ENCODE results near the gene ATP23.

Gene ATP23

GRCh38 chr12:57992001-57992400, 50.6 kb downstream of the ATP23 start:
- TF ChIP-seq, protein P1, sequence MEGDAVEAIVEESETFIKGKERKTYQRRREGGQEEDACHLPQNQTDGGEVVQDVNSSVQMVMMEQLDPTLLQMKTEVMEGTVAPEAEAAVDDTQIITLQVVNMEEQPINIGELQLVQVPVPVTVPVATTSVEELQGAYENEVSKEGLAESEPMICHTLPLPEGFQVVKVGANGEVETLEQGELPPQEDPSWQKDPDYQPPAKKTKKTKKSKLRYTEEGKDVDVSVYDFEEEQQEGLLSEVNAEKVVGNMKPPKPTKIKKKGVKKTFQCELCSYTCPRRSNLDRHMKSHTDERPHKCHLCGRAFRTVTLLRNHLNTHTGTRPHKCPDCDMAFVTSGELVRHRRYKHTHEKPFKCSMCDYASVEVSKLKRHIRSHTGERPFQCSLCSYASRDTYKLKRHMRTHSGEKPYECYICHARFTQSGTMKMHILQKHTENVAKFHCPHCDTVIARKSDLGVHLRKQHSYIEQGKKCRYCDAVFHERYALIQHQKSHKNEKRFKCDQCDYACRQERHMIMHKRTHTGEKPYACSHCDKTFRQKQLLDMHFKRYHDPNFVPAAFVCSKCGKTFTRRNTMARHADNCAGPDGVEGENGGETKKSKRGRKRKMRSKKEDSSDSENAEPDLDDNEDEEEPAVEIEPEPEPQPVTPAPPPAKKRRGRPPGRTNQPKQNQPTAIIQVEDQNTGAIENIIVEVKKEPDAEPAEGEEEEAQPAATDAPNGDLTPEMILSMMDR (conservative IDR thresholded peaks at IDR 0.05; ENCODE audit: low read depth, low read length) = no peak

DNA sequence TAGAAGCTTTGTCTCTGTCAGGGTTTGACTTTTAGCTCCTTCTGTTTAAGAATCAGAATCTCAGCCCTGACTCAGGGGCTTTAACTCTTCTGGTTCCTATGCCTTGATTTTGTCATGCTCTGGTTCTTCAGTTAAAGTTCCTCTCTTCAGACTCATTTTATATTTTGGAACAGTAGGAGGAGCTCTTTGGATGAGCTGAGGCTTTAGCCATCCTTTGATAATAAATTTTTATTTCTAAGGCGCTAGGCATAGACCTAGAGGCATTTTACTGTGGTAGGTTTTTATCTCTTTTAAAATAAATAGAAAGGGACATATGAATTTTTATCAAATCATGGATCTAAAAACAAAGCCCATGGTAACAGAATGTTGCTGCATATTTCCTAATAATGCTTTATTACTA, 51.7 kb downstream of the ATP23 start:
- TF ChIP-seq, protein P1 (conservative IDR thresholded peaks at IDR 0.05; ENCODE audit: low read depth, low read length) = no peak
- no peak overlapping the region for H3K4me3 ChIP-seq (ENCODE audit: low read length)

More at GRCh38 chr12:57992001-57992400, 50.6 kb downstream of the ATP23 start:
- no peak for DNase-seq (ENCODE audit: low read depth)
- H3K4me3 ChIP-seq (ENCODE audit: low read length) = no peak overlapping the region

GRCh38 chr12:57993834-57994233, 52.5 kb downstream of the ATP23 start:
- TF ChIP-seq, protein P1 (conservative IDR thresholded peaks at IDR 0.05; ENCODE audit: low read depth, low read length) = no peak
- DNase-seq (ENCODE audit: low read depth) = no peak
- no peak overlapping the region for H3K4me3 ChIP-seq (ENCODE audit: low read length)

More for the DNA sequence above, 51.7 kb downstream of the ATP23 start:
- DNase-seq (ENCODE audit: low read depth) = no peak

DNA sequence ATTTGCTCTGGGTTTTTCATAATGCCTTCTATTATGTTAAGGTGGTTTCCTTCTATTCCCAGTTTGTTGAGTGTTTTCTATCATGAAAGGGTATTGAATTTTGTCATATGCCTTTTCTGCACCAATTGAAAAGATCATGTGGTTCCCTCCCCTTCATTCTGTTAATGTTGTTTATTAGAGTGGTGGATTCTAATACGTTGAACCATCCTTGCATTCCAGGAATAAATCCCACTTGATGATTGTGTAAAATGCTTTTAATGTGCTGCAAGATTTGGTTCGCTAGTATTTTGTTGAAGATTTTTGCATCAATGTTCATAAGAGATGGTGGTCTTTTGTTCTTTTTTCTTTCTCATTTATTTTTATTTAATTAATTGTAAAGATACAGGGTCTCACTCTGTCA, 55.2 kb downstream of the ATP23 start:
- no peak overlapping the region for H3K4me3 ChIP-seq (ENCODE audit: low read length)
- TF ChIP-seq, protein P1 (conservative IDR thresholded peaks at IDR 0.05; ENCODE audit: low read depth, low read length) = no peak
- DNase-seq (ENCODE audit: low read depth) = no peak

DNA sequence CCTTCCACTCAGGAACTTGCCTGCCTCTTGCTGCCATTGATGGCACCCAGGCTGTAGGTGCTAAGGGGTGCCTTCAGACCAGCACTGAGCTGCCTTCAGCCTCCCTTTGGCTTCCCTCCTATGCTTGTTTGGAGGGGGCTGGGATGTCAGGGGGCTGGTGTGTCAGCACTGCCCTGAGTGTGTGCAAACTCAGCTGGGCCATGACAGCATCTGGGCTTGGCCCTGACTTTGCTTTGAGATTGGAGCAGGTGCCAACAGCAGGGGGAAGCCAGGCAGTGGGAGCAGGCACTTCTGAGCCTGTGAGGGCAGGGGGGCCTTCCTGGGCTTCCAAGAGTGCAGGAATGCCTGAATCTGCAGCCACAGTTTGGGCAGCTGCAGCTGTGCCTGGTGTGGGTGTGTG, 56.9 kb downstream of the ATP23 start:
- no peak for DNase-seq (ENCODE audit: low read depth)
- TF ChIP-seq, protein P1 (conservative IDR thresholded peaks at IDR 0.05; ENCODE audit: low read depth, low read length) = no peak
- H3K4me3 ChIP-seq (ENCODE audit: low read length) = no peak overlapping the region

DNA sequence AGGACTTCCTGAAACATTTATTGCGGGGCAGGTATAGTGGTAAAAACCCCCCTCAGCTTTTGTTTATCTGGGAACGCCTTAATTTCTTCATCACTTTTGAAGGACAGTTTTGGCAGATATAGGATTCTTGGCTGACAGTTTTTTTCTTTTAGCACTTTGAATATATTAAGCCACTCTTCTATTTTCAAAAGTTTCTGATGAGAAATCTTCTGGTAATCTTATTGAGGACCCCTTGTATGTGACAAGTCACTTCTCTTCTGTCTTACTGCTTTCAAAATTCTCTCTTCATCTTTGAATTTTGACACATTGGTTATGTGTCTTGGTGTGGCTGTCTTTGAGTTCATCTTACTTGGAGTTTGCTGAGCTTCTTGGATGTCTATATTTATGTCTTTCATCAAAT, 59.1 kb downstream of the ATP23 start:
- H3K4me3 ChIP-seq (ENCODE audit: low read length) = no peak overlapping the region
- TF ChIP-seq, protein P1 (conservative IDR thresholded peaks at IDR 0.05; ENCODE audit: low read depth, low read length) = no peak
- DNase-seq (ENCODE audit: low read depth) = no peak

DNA sequence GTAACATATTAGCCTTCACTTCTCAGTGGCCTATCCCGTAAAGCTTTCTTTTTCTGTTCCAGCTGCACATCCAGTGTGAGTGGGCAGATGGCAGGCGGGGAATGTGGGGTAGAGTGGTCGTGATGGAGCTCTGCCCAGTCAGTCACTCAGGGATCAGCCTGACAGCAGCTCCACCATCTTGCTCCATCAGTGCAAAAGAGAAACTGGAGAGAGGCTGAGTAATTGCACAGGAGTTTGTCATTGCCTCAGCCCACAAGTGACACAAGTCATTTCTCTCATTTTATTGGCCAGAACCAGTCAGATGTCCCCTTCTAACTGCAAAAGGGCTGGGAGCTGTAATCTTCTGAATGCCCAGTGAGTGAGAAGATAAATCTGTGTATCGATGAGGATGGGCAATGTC, 66.5 kb downstream of the ATP23 start:
- TF ChIP-seq, protein P1 (conservative IDR thresholded peaks at IDR 0.05; ENCODE audit: low read depth, low read length) = no peak
- DNase-seq (ENCODE audit: low read depth) = no peak
- H3K4me3 ChIP-seq (ENCODE audit: low read length) = no peak overlapping the region

Data from retinal pigment epithelial cell (primary cell).